Measurements from ENCODE around the gene WDR54.
"Not testable (repeated sequence)": the region's sequence is repeated elsewhere in the genome, so short reads cannot be mapped to it uniquely, and the experiment has no call there.

The WDR54 gene

DNA sequence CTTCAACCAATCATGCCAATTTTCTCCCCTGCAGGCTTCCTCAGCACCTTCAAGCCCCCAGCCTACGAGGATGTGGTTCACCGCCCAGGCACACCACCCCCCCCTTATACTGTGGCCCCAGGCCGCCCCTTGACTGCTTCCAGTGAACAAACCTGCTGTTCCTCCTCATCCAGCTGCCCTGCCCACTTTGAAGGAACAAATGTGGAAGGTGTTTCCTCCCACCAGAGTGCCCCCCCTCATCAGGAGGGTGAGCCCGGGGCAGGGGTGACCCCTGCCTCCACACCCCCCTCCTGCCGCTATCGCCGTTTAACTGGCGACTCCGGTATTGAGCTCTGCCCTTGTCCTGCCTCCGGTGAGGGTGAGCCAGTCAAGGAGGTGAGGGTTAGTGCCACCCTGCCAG is 38.7 kb downstream of the WDR54 start:
- H3K9me3 ChIP-seq; H3K4me3 ChIP-seq; in situ Hi-C loops (cut with MboI; ENCODE audit: low sequenced_read_pairs); H3K27me3 ChIP-seq (ENCODE audit: low read depth); DNase-seq (ENCODE audit: low spot score in 2 of 2): not testable (repeated sequence)
- H3K36me3 ChIP-seq (replicated peaks), result peaks cover 25% of the 10 kb centered on the region
- peaks cover 16% of the 10 kb centered on the region for H3K4me1 ChIP-seq

DNA sequence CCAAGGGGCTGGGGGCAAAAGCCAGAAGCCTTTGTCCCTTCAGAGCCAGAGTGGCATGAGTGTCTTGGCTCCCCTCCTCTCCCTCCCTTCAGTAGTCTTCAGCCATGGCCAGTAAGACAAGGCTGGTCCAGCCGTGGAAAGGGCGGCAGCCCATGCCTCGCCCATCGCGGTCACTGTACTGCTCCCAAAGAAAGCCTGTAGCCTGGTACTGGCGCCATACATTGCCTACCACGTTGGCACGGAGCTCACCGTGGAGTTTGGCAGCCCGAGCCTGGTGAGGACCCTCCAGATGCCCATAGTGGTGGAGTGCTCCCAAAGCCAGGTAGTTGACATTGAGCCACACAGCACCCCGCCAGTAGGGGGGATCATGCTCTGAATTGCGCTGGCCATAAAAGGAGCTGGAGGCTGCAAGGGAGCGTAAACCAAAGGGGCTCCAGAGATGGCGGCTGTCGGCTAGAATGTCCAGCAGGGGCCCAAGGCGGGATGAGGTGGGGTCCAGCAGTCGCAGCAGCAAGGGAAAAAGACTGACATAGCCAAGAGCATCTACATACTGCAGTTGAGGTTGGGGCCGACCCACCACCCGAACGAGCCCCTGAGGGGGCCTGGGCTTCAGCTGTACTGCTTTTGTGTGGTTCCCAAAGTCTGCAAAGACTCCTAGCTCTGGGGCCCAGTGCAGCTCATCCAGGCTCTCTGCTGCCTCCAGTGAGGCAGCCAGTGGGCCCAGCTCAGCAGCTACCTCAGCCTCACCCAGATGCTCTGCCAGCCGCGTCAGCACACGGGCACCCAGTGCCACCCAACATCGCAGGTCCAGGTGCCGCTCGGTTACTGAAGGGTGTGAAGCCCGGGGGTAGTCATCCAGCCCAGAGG is 39.9 kb downstream of the WDR54 start:
- Histone ChIP-seq H3K27me3 (ENCODE audit: low read depth) (no peaks in the 10 kb centered on the region), H3K4me1 (peaks cover 11% of the 10 kb centered on the region), H3K9me3 (no peaks in the 10 kb centered on the region), H3K4me3 (no peak overlapping the region), H3K36me3 (replicated peaks) (peaks cover 25% of the 10 kb centered on the region)
- DNase-seq (ENCODE audit: low spot score in 2 of 2), result peak in 1 of 2 experiments; percentile 41
- in situ Hi-C loops (cut with MboI; ENCODE audit: low sequenced_read_pairs), result no loop called here

GRCh38 chr2:74462054-74462785 is 40.7 kb downstream of the WDR54 start:
- no peaks in the 10 kb centered on the region for H3K27me3 ChIP-seq (ENCODE audit: low read depth)
- in situ Hi-C loops (cut with MboI; ENCODE audit: low sequenced_read_pairs), result no loop called here
- DNase-seq (ENCODE audit: low spot score in 2 of 2), result no peak
- H3K9me3 ChIP-seq, result no peaks in the 10 kb centered on the region
- peaks cover 4% of the 10 kb centered on the region; the same call in 1 of the 2 replicates for H3K4me1 ChIP-seq
- no peak overlapping the region for H3K4me3 ChIP-seq
- peaks cover 25% of the 10 kb centered on the region for H3K36me3 ChIP-seq (replicated peaks)

- Histone ChIP-seq H3K27me3 (ENCODE audit: low read depth) (no peaks in the 10 kb centered on the region), H3K9me3 (no peaks in the 10 kb centered on the region), H3K4me3 (no peak overlapping the region; the same call in 1 of the 2 replicates), H3K4me1 (peaks cover 4% of the 10 kb centered on the region; the same call in 1 of the 2 replicates), H3K36me3 (replicated peaks) (peaks cover 25% of the 10 kb centered on the region)
- in situ Hi-C loops (cut with MboI; ENCODE audit: low sequenced_read_pairs), result no loop called here
- DNase-seq (ENCODE audit: low spot score in 2 of 2), result no peak
These were observed 41.2 kb downstream of the WDR54 start for GRCh38 chr2:74462786-74463105.

DNA sequence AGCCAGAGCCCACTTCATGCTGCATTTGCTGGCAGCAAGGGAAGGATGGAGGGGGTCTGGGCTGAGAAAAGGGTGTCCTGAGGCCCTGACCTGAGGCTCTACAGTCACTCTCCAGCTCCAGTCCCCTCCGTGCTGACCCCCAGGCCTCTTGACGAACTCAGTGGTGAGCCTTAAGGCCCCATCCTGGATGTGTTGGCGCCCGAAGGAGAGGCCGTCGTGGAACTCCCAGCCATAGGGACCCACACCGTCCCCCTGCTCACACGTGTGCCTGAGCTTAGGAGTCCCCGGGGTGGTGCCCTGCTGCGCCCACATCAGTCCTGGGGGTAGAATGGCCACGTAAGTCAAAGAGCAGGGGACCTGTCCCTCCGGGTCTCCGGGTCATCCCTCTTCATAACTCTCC is 42.9 kb downstream of the WDR54 start:
- Histone ChIP-seq H3K4me3 (peak overlapping the region; percentile 75), H3K4me1 (peaks cover 3% of the 10 kb centered on the region; the same call in 1 of the 2 replicates), H3K27me3 (ENCODE audit: low read depth) (no peaks in the 10 kb centered on the region), H3K9me3 (no peaks in the 10 kb centered on the region), H3K36me3 (replicated peaks) (peaks cover 25% of the 10 kb centered on the region)
- peak in 1 of 2 experiments; percentile 29 for DNase-seq (ENCODE audit: low spot score in 2 of 2)
- in situ Hi-C loops (cut with MboI; ENCODE audit: low sequenced_read_pairs), result no loop called here

- in situ Hi-C loops (cut with MboI; ENCODE audit: low sequenced_read_pairs); DNase-seq (ENCODE audit: low spot score in 2 of 2); H3K27me3 ChIP-seq (ENCODE audit: low read depth); H3K4me1 ChIP-seq; H3K4me3 ChIP-seq; H3K9me3 ChIP-seq: not testable (repeated sequence)
- H3K36me3 ChIP-seq (replicated peaks), result peaks cover 17% of the 10 kb centered on the region
These were observed 49.2 kb downstream of the WDR54 start for GRCh38 chr2:74470742-74471141.

- H3K9me3 ChIP-seq, result no peaks in the 10 kb centered on the region
- in situ Hi-C loops (cut with MboI; ENCODE audit: low sequenced_read_pairs), result no loop called here
- H3K4me3 ChIP-seq, result peak overlapping the region; percentile 61
- peaks cover 17% of the 10 kb centered on the region for H3K36me3 ChIP-seq (replicated peaks)
- H3K4me1 ChIP-seq, result peaks cover 9% of the 10 kb centered on the region; the same call in 1 of the 2 replicates
- no peak for DNase-seq (ENCODE audit: low spot score in 2 of 2)
- H3K27me3 ChIP-seq (ENCODE audit: low read depth), result no peaks in the 10 kb centered on the region
These were observed 50.0 kb downstream of the WDR54 start for GRCh38 chr2:74471332-74472065.

GRCh38 chr2:74472086-74472944 is 50.8 kb downstream of the WDR54 start, which contains the start of gene MRPL53:
TSS of gene MRPL53 (minus strand) at chr2:74472680. CDS start at chr2:74472660, 20 bp downstream.
- no peaks in the 10 kb centered on the region for H3K27me3 ChIP-seq (ENCODE audit: low read depth)
- peaks cover 9% of the 10 kb centered on the region; the same call in 1 of the 2 replicates for H3K4me1 ChIP-seq
- H3K36me3 ChIP-seq (replicated peaks), result peaks cover 19% of the 10 kb centered on the region
- in situ Hi-C loops (cut with MboI; ENCODE audit: low sequenced_read_pairs), result no loop called here
- DNase-seq (ENCODE audit: low spot score in 2 of 2), result peak; percentile 89 to 96
- no peaks in the 10 kb centered on the region for H3K9me3 ChIP-seq
- H3K4me3 ChIP-seq, result peak within 1 kb of the TSS; percentile 61

DNA sequence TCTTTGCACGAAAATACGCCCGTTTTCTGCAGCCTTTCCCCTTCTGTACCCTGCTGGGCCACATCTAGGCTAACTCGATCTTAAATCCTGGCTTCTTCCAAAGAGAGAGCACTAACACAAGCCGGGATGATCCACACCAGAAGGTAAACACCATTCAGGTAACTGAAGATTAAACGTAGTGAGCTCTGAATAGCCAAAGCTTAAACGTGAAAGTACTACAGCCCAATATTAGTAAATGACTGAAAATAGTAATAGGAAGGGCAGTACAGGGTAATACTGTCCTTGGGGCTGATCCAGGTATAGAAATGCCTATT is 51.4 kb downstream of the WDR54 start:
- H3K9me3 ChIP-seq, result no peaks in the 10 kb centered on the region
- in situ Hi-C loops (cut with MboI; ENCODE audit: low sequenced_read_pairs), result no loop called here
- peaks cover 9% of the 10 kb centered on the region; the same call in 1 of the 2 replicates for H3K4me1 ChIP-seq
- H3K27me3 ChIP-seq (ENCODE audit: low read depth), result no peaks in the 10 kb centered on the region
- DNase-seq (ENCODE audit: low spot score in 2 of 2), result no peak
- H3K36me3 ChIP-seq (replicated peaks), result peaks cover 23% of the 10 kb centered on the region
- H3K4me3 ChIP-seq, result peak overlapping the region; percentile 61

GRCh38 chr2:74474481-74474880 is 53.0 kb downstream of the WDR54 start:
- DNase-seq (ENCODE audit: low spot score in 2 of 2), result no peak
- H3K27me3 ChIP-seq (ENCODE audit: low read depth), result no peaks in the 10 kb centered on the region
- peaks cover 30% of the 10 kb centered on the region for H3K36me3 ChIP-seq (replicated peaks)
- no peak overlapping the region for H3K4me3 ChIP-seq
- H3K9me3 ChIP-seq, result no peaks in the 10 kb centered on the region
- in situ Hi-C loops (cut with MboI; ENCODE audit: low sequenced_read_pairs), result no loop called here
- peaks cover 9% of the 10 kb centered on the region; the same call in 1 of the 2 replicates for H3K4me1 ChIP-seq

DNA sequence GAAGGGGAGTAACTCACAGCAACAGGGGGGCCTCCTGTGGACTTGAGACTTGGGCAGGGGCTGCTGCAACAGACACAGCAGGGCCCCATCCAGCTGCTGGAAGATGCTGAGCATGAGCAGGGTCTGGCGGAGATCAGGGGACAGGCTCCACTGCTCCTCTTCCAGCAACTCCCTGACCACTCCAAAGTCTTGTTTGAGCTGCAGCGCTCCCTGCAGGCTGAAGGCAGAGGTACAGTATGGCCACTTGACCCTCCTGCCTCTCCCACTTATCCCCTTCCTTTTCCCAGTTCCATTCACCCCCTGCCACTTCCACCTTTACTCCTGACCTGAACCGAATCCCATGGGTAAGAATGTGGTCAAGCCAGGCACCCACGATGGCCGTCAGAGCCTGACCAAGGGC is 53.4 kb downstream of the WDR54 start:
- Histone ChIP-seq H3K9me3 (no peaks in the 10 kb centered on the region), H3K4me1 (peaks cover 10% of the 10 kb centered on the region; the same call in 1 of the 2 replicates), H3K27me3 (ENCODE audit: low read depth) (no peaks in the 10 kb centered on the region), H3K4me3 (no peak overlapping the region), H3K36me3 (replicated peaks) (peaks cover 31% of the 10 kb centered on the region)
- DNase-seq (ENCODE audit: low spot score in 2 of 2), result peak in 1 of 2 experiments; percentile 41
- in situ Hi-C loops (cut with MboI; ENCODE audit: low sequenced_read_pairs), result no loop called here
